ENCODE results near the gene GPR39.

DNA sequence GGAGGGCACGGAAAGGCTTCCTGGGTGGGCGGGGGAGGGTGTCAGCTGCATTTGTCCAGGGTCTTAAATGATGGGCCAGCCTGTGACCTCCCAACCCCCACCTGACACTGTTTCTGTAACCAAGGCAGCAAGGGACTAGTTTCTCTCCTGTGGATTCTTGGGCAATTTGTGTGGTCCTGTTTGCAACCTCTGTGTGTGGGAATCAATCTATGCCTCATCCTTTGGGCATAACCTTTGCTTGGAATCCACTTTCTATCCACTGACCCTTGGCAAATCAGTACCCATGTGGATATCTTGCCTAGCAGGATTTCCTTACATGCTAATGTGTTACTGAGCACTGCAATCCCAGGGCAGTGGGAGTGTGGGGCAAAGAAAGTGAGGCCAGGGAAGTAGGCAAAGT is 54.1 kb downstream of the GPR39 start:
- TF ChIP-seq, protein P1, sequence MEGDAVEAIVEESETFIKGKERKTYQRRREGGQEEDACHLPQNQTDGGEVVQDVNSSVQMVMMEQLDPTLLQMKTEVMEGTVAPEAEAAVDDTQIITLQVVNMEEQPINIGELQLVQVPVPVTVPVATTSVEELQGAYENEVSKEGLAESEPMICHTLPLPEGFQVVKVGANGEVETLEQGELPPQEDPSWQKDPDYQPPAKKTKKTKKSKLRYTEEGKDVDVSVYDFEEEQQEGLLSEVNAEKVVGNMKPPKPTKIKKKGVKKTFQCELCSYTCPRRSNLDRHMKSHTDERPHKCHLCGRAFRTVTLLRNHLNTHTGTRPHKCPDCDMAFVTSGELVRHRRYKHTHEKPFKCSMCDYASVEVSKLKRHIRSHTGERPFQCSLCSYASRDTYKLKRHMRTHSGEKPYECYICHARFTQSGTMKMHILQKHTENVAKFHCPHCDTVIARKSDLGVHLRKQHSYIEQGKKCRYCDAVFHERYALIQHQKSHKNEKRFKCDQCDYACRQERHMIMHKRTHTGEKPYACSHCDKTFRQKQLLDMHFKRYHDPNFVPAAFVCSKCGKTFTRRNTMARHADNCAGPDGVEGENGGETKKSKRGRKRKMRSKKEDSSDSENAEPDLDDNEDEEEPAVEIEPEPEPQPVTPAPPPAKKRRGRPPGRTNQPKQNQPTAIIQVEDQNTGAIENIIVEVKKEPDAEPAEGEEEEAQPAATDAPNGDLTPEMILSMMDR (IDR thresholded peaks at IDR 0.05), result no peak
- TF ChIP-seq POLR2A (IDR thresholded peaks at IDR 0.05), result no peak

All from body of pancreas (tissue), 4 donors.